Calu3 (cell line): ENCODE results near the gene SERPINE1. TPM values are rescaled to one million over a fixed set of nuclear protein-coding genes. Genes with fewer than 3 reads are reported as not detected.

ENCODE experiments used
- BruUV-seq: library from RNA; stranded (reverse); fragments of 400-500 nt; replicated peaks from 2 replicates; lab custom pipeline; 2021; lab: Mats Ljungman, UMichigan
- CTCF ChIA-PET: fragments of 300-600 bp; sonication (Branson Sonifier 250); formaldehyde crosslinking; loops from one replicate; lab custom pipeline; 2022; ENCODE audit warnings: antibody characterized with exemption; lab: Charles Lee
- DNase-seq: peaks from one replicate; pipeline ENCODE4 v3.0.0; 2022
- H3K27ac Mint-ChIP-seq: one replicate; pipeline ENCODE4 v1.8.0; 2022; ENCODE audit warnings: mixed read lengths; ENCODE audit not compliant: unreplicated experiment
- H3K27me3 Mint-ChIP-seq: one replicate; pipeline ENCODE4 v1.8.0; 2022; ENCODE audit warnings: mixed read lengths; ENCODE audit not compliant: unreplicated experiment
- H3K36me3 Mint-ChIP-seq: one replicate; pipeline ENCODE4 v1.8.0; 2022; ENCODE audit warnings: mild to moderate bottlenecking, moderate library complexity, mixed read lengths; ENCODE audit not compliant: insufficient read depth, unreplicated experiment
- H3K4me1 Mint-ChIP-seq: one replicate; pipeline ENCODE4 v1.8.0; 2022; ENCODE audit warnings: mild to moderate bottlenecking, low read depth, mixed read lengths; ENCODE audit not compliant: unreplicated experiment
- H3K4me3 Mint-ChIP-seq: one replicate; pipeline ENCODE4 v1.8.0; 2022; ENCODE audit warnings: mild to moderate bottlenecking, low read depth, moderate library complexity, mixed read lengths; ENCODE audit not compliant: unreplicated experiment
- H3K9me3 Mint-ChIP-seq: one replicate; pipeline ENCODE4 v1.8.0; 2022; ENCODE audit warnings: low read depth, mixed read lengths; ENCODE audit not compliant: unreplicated experiment
- CTCF ChIP-seq: fragments of 200-600 bp; IDR thresholded peaks from one replicate; pipeline ENCODE4 v1.8.0; 2022; ENCODE audit warnings: antibody characterized with exemption; ENCODE audit not compliant: unreplicated experiment
- intact Hi-C: fragments of 100-400 bp; cut with micrococcal nuclease; formaldehyde crosslinking; loops from one replicate; pipeline ENCODE4 v1.10.0; 2022; ENCODE audit not compliant: unreplicated experiment
- total RNA-seq: library from RNA; stranded (reverse); gene quantifications from 2 replicates; pipeline ENCODE4 v1.2.3, GENCODE V29; 2022

Gene SERPINE1
- total RNA-seq, 1 experiment from 2014 or later, result 1.1 TPM

DNA sequence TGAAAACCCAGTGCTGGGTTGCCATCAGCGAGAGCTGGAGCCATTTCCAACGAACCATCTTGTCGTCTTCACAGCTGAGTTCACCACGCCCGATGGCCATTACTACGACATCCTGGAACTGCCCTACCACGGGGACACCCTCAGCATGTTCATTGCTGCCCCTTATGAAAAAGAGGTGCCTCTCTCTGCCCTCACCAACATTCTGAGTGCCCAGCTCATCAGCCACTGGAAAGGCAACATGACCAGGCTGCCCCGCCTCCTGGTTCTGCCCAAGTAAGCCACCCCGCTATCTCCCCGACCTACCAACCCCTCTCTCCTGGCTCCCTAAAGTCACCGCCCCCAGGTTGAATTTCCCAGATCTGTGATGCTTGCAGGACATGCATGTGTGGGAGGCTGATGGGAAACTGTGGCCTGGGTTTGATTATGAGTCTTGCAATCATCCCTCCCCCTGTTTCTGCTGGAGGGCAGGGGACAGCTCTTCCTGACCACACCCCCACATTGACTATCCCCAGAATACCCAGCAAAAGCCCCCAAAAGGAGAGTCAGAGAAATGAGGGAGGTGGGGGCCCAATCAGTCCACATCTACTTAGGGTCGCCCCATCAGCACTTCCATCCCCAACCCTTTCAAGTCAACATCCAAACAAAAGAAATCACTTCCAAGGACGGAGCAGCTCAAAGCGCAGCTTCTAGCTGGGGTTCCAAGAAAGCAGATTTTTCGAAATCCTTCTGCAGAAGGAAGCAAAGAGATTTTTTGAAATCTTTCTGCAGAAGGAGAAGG, 6.9 kb downstream of the SERPINE1 start:
- intact Hi-C loops, result no loop called here
- H3K9me3 Mint-ChIP-seq, result no peaks in the 10 kb centered on the region
- no peak overlapping the region for H3K27ac Mint-ChIP-seq
- H3K4me3 Mint-ChIP-seq, result no peak overlapping the region
- peaks cover 7% of the 10 kb centered on the region for H3K36me3 Mint-ChIP-seq
- BruUV-seq, result no TSS peak
- peaks cover 13% of the 10 kb centered on the region for H3K4me1 Mint-ChIP-seq
- DNase-seq, result no peak
- H3K27me3 Mint-ChIP-seq, result no peaks in the 10 kb centered on the region
- CTCF ChIA-PET, result no interaction called here
- no peak for TF ChIP-seq CTCF

GRCh38 chr7:101134399-101134980, 7.6 kb downstream of the SERPINE1 start:
- H3K4me1 Mint-ChIP-seq, result peaks cover 13% of the 10 kb centered on the region
- peaks cover 7% of the 10 kb centered on the region for H3K36me3 Mint-ChIP-seq
- no peak overlapping the region for H3K4me3 Mint-ChIP-seq
- intact Hi-C loops, result no loop called here
- no peaks in the 10 kb centered on the region for H3K9me3 Mint-ChIP-seq
- no peaks in the 10 kb centered on the region for H3K27me3 Mint-ChIP-seq
- DNase-seq, result no peak
- CTCF ChIA-PET, result interaction anchor here (0.7 kb wide), 2 partner anchors 36 to 258 kb away, joined by 3 to 5 read pairs; no protein-coding TSS in a partner anchor
- no peak overlapping the region for H3K27ac Mint-ChIP-seq
- TF ChIP-seq CTCF, result no peak
- no TSS peak for BruUV-seq

DNA sequence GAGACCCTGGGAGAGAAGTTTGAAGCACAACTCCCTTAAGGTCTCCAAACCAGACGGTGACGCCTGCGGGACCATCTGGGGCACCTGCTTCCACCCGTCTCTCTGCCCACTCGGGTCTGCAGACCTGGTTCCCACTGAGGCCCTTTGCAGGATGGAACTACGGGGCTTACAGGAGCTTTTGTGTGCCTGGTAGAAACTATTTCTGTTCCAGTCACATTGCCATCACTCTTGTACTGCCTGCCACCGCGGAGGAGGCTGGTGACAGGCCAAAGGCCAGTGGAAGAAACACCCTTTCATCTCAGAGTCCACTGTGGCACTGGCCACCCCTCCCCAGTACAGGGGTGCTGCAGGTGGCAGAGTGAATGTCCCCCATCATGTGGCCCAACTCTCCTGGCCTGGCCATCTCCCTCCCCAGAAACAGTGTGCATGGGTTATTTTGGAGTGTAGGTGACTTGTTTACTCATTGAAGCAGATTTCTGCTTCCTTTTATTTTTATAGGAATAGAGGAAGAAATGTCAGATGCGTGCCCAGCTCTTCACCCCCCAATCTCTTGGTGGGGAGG, 10.8 kb downstream of the SERPINE1 start:
- H3K36me3 Mint-ChIP-seq, result peaks cover 7% of the 10 kb centered on the region
- intact Hi-C loops, result loop anchor here (1.0 kb wide), 1 partner anchor 37 kb away; no protein-coding TSS in a partner anchor
- DNase-seq, result no peak
- TF ChIP-seq CTCF, result no peak
- CTCF ChIA-PET, result no interaction called here
- H3K27me3 Mint-ChIP-seq, result no peaks in the 10 kb centered on the region
- H3K27ac Mint-ChIP-seq, result peak overlapping the region; percentile 96
- BruUV-seq, result no TSS peak
- H3K4me3 Mint-ChIP-seq, result peak overlapping the region; percentile 66
- no peaks in the 10 kb centered on the region for H3K9me3 Mint-ChIP-seq
- H3K4me1 Mint-ChIP-seq, result peaks cover 25% of the 10 kb centered on the region

DNA sequence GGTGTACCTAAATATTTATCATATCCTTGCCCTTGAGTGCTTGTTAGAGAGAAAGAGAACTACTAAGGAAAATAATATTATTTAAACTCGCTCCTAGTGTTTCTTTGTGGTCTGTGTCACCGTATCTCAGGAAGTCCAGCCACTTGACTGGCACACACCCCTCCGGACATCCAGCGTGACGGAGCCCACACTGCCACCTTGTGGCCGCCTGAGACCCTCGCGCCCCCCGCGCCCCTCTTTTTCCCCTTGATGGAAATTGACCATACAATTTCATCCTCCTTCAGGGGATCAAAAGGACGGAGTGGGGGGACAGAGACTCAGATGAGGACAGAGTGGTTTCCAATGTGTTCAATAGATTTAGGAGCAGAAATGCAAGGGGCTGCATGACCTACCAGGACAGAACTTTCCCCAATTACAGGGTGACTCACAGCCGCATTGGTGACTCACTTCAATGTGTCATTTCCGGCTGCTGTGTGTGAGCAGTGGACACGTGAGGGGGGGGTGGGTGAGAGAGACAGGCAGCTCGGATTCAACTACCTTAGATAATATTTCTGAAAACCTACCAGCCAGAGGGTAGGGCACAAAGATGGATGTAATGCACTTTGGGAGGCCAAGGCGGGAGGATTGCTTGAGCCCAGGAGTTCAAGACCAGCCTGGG, 11.4 kb downstream of the SERPINE1 start:
- Mint-ChIP-seq H3K27me3 (no peaks in the 10 kb centered on the region), H3K4me1 (peaks cover 30% of the 10 kb centered on the region), H3K27ac (peak overlapping the region; percentile 96), H3K4me3 (peak overlapping the region; percentile 66), H3K36me3 (peaks cover 7% of the 10 kb centered on the region), H3K9me3 (no peaks in the 10 kb centered on the region)
- BruUV-seq, result no TSS peak
- CTCF ChIA-PET, result interaction anchor here (0.6 to 0.7 kb wide), 2 partner anchors 43 to 80 kb away, joined by 3 read pairs; partner anchors contain the start of gene ZNHIT1
- intact Hi-C loops, result loop anchor here (1.0 kb wide), 1 partner anchor 38 kb away; no protein-coding TSS in a partner anchor
- TF ChIP-seq CTCF, result peak; percentile 74
- DNase-seq, result peak; percentile 82
